SK-N-SH treated with all-trans-retinoic acid at 6 μM for 48 hours (cell line): Measurements from ENCODE around the gene MYH14.

ENCODE experiments used
- ATAC-seq: fragments of 200-7000 bp; cut with Tn5 transposase; 3 replicates; pipeline ENCODE4 v1.9.1; 2020; ENCODE audit warnings: mild to moderate bottlenecking, moderate library complexity
- ARNTL ChIP-seq: fragments of 450-650 bp; formaldehyde crosslinking; IDR thresholded peaks from 2 replicates; pipeline ENCODE4 v1.5.0; 2020; ENCODE audit warnings: low read depth, mild to moderate bottlenecking, moderate library complexity, borderline replicate concordance
- BACH2 ChIP-seq: fragments of 250-450 bp; sonication (Bioruptor Pico); IDR thresholded peaks from 2 replicates; pipeline ENCODE4 v1.9.0; 2021; ENCODE audit warnings: mild to moderate bottlenecking, borderline replicate concordance
- CSDC2 ChIP-seq: fragments of 250-450 bp; sonication (Bioruptor Pico); IDR thresholded peaks from 2 replicates; pipeline ENCODE4 v1.5.0; 2020; ENCODE audit warnings: mild to moderate bottlenecking, moderate library complexity
- CSRNP3 ChIP-seq: fragments of 250-450 bp; sonication (Bioruptor Pico); IDR thresholded peaks from 2 replicates; pipeline ENCODE4 v1.5.1; 2021; ENCODE audit warnings: mild to moderate bottlenecking, moderate library complexity
- GLIS3 ChIP-seq: fragments of 250-450 bp; sonication (Bioruptor Pico); IDR thresholded peaks from 2 replicates; pipeline ENCODE4 v1.5.0; 2020; ENCODE audit warnings: mild to moderate bottlenecking, moderate library complexity
- OSR1 ChIP-seq: fragments of 250-450 bp; sonication (Bioruptor Pico); IDR thresholded peaks from 2 replicates; pipeline ENCODE4 v1.8.0; 2022; ENCODE audit warnings: moderate library complexity, mild to moderate bottlenecking, inconsistent platforms
- PATZ1 ChIP-seq: fragments of 250-450 bp; sonication (Bioruptor Pico); IDR thresholded peaks from 2 replicates; pipeline ENCODE4 v1.8.0; 2020; ENCODE audit warnings: mild to moderate bottlenecking, moderate library complexity, borderline replicate concordance
- POU6F1 ChIP-seq: fragments of 250-450 bp; sonication (Bioruptor Pico); IDR thresholded peaks from 2 replicates; pipeline ENCODE4 v1.8.0; 2021; ENCODE audit warnings: low read depth, mild to moderate bottlenecking, moderate library complexity, borderline replicate concordance
- RARB ChIP-seq: fragments of 250-450 bp; sonication (Bioruptor Pico); IDR thresholded peaks from 2 replicates; pipeline ENCODE4 v1.8.0; 2021; ENCODE audit warnings: mild to moderate bottlenecking, moderate library complexity
- SNAI2 ChIP-seq: fragments of 250-450 bp; sonication (Bioruptor Pico); IDR thresholded peaks from 2 replicates; pipeline ENCODE4 v1.5.0; 2020; ENCODE audit warnings: mild to moderate bottlenecking, moderate library complexity
- TCF4 ChIP-seq: fragments of 250-450 bp; sonication (Bioruptor Pico); IDR thresholded peaks from 2 replicates; pipeline ENCODE4 v1.8.0; 2021; ENCODE audit warnings: mild to moderate bottlenecking, moderate library complexity, borderline replicate concordance
- TOX ChIP-seq: fragments of 250-450 bp; sonication (Bioruptor Pico); IDR thresholded peaks from 2 replicates; pipeline ENCODE4 v1.8.0; 2021; ENCODE audit warnings: mild to moderate bottlenecking, moderate library complexity, borderline replicate concordance
- TSHZ2 ChIP-seq: fragments of 250-450 bp; sonication (Bioruptor Pico); IDR thresholded peaks from 2 replicates; pipeline ENCODE4 v1.5.0; 2020; ENCODE audit warnings: mild to moderate bottlenecking, moderate library complexity
- ZC3H10 ChIP-seq: fragments of 250-450 bp; sonication (Bioruptor Pico); IDR thresholded peaks from 2 replicates; pipeline ENCODE4 v1.5.1; 2021; ENCODE audit warnings: mild to moderate bottlenecking, moderate library complexity
- ZFP3 ChIP-seq: fragments of 250-450 bp; sonication (Bioruptor Pico); IDR thresholded peaks from 2 replicates; pipeline ENCODE4 v1.5.0; 2020; ENCODE audit warnings: mild to moderate bottlenecking, moderate library complexity
- ZFP30 ChIP-seq: fragments of 450-650 bp; formaldehyde crosslinking; IDR thresholded peaks from 2 replicates; pipeline ENCODE4 v1.5.0; 2022; ENCODE audit warnings: mild to moderate bottlenecking, moderate library complexity
- ZNF565 ChIP-seq: fragments of 450-650 bp; formaldehyde crosslinking; conservative IDR thresholded peaks from 2 replicates; pipeline ENCODE4 v1.5.0; 2020; ENCODE audit warnings: low read depth, mild to moderate bottlenecking, moderate library complexity
- ZNF70 ChIP-seq: fragments of 450-650 bp; formaldehyde crosslinking; IDR thresholded peaks from 2 replicates; pipeline ENCODE4 v1.5.0; 2020; ENCODE audit warnings: mild to moderate bottlenecking, moderate library complexity
- ZNF8 ChIP-seq: fragments of 450-650 bp; formaldehyde crosslinking; IDR thresholded peaks from 2 replicates; pipeline ENCODE4 v1.5.0; 2020; ENCODE audit warnings: mild to moderate bottlenecking, moderate library complexity

MYH14 gene

GRCh38 chr19:50189331-50189730 is 14.1 kb upstream of the MYH14 start:
- TF ChIP-seq TSHZ2 (CRISPR knock-in tag): no peak
- TF ChIP-seq CSRNP3 (CRISPR knock-in tag): no peak
- no peak for TF ChIP-seq OSR1
- no peak for TF ChIP-seq BACH2 (CRISPR knock-in tag)
- no peak for TF ChIP-seq ZFP30
- TF ChIP-seq SNAI2 (CRISPR knock-in tag): no peak
- TF ChIP-seq CSDC2 (CRISPR knock-in tag): no peak
- no peak for TF ChIP-seq TOX (CRISPR knock-in tag)
- no peak for TF ChIP-seq ZFP3 (CRISPR knock-in tag)
- no peak for TF ChIP-seq ZC3H10 (CRISPR knock-in tag)
- TF ChIP-seq ARNTL (CRISPR knock-in tag): no peak
- no peak for TF ChIP-seq GLIS3 (CRISPR knock-in tag)
- no peak for TF ChIP-seq ZNF565 (CRISPR knock-in tag)
- TF ChIP-seq ZNF8: no peak
- no peak for ATAC-seq

GRCh38 chr19:50190439-50190891 is 13.0 kb upstream of the MYH14 start:
- no peak for ATAC-seq
- TF ChIP-seq ZFP30: no peak

GRCh38 chr19:50191216-50191615 is 12.2 kb upstream of the MYH14 start:
- ATAC-seq: no peak
- TF ChIP-seq RARB: no peak
- no peak for TF ChIP-seq ZC3H10 (CRISPR knock-in tag)
- TF ChIP-seq PATZ1: no peak
- TF ChIP-seq ZNF565 (CRISPR knock-in tag): no peak
- TF ChIP-seq GLIS3 (CRISPR knock-in tag): no peak

- no peak for TF ChIP-seq ZNF70
- no peak for TF ChIP-seq CSRNP3 (CRISPR knock-in tag)
- no peak for TF ChIP-seq TCF4
- no peak for TF ChIP-seq BACH2 (CRISPR knock-in tag)
- no peak for TF ChIP-seq POU6F1 (CRISPR knock-in tag)
- TF ChIP-seq ZFP3 (CRISPR knock-in tag): no peak
- TF ChIP-seq ZNF565 (CRISPR knock-in tag): no peak
- TF ChIP-seq, all 23 proteins: peak for 0
- ATAC-seq: no peak
Measured at GRCh38 chr19:50192463-50193211, 10.8 kb upstream of the MYH14 start.
